ENCODE results near the gene OGFR.

The OGFR gene

GRCh38 chr20:62828511-62829230 lies 24.0 kb downstream of the OGFR start:
- intact Hi-C loops (cut with DNase I) = no loop called here

GRCh38 chr20:62829231-62830230 lies 24.9 kb downstream of the OGFR start:
- intact Hi-C loops (cut with DNase I) = no loop called here

More at GRCh38 chr20:62828511-62829230, 24.0 kb downstream of the OGFR start:
- DNase-seq = no peak

GRCh38 chr20:62830251-62830650 lies 25.6 kb downstream of the OGFR start:
- DNase-seq = no peak
- intact Hi-C loops (cut with DNase I) = no loop called here

More at GRCh38 chr20:62829231-62830230, 24.9 kb downstream of the OGFR start:
- DNase-seq = no peak

GRCh38 chr20:62830821-62831220 lies 26.2 kb downstream of the OGFR start:
- intact Hi-C loops (cut with DNase I) = no loop called here
- no peak for DNase-seq

- no peak for DNase-seq
- intact Hi-C loops (cut with DNase I) = no loop called here
These were observed 26.7 kb downstream of the OGFR start for GRCh38 chr20:62831361-62831788.

- intact Hi-C loops (cut with DNase I) = no loop called here
- peak in 3 of 42 donors; percentile 21 to 63 (median 40) for DNase-seq
These were observed 27.2 kb downstream of the OGFR start for GRCh38 chr20:62831854-62832211.

GRCh38 chr20:62832212-62832922 lies 27.7 kb downstream of the OGFR start:
- peak in 15 of 42 donors; percentile 22 to 67 (median 44) for DNase-seq
- intact Hi-C loops (cut with DNase I) = no loop called here

- peak in 4 of 42 donors; percentile 21 to 62 (median 39) for DNase-seq
- intact Hi-C loops (cut with DNase I) = no loop called here
These were observed 28.3 kb downstream of the OGFR start for GRCh38 chr20:62832951-62833391.

- no peak for DNase-seq
- intact Hi-C loops (cut with DNase I) = no loop called here
These were observed 30.5 kb downstream of the OGFR start for GRCh38 chr20:62834967-62835730.

- peak in 33 of 42 donors; percentile 43 to 84 (median 60) for DNase-seq
- intact Hi-C loops (cut with DNase I) = no loop called here
These were observed 31.6 kb downstream of the OGFR start for GRCh38 chr20:62835931-62836861.

- intact Hi-C loops (cut with DNase I) = no loop called here
- DNase-seq = no peak
These were observed 32.4 kb downstream of the OGFR start for GRCh38 chr20:62836967-62837490.

- intact Hi-C loops (cut with DNase I) = no loop called here
- DNase-seq = no peak
These were observed 33.1 kb downstream of the OGFR start for GRCh38 chr20:62837790-62838127.

- DNase-seq = peak in 1 of 42 donors; percentile 29
- intact Hi-C loops (cut with DNase I) = no loop called here
These were observed 33.7 kb downstream of the OGFR start for GRCh38 chr20:62838128-62838891.

GRCh38 chr20:62839261-62839660 lies 34.6 kb downstream of the OGFR start:
- intact Hi-C loops (cut with DNase I) = no loop called here
- no peak for DNase-seq

- intact Hi-C loops (cut with DNase I) = no loop called here
- DNase-seq = no peak
These were observed 35.2 kb downstream of the OGFR start for GRCh38 chr20:62839816-62840215.
